DOHH2 (cell line): ENCODE results near the gene ARMC9.

Experiments
- CTCF ChIP-seq: fragments of 200-600 bp; sonication (generic); IDR thresholded peaks from one replicate; pipeline ENCODE4 v1.5.1; 2014; ENCODE audit warnings: antibody characterized with exemption, mild to moderate bottlenecking, low read depth, low read length; ENCODE audit not compliant: poor library complexity, severe bottlenecking
- EZH2phosphoT487 ChIP-seq: fragments of 200-600 bp; sonication (generic); IDR thresholded peaks from 2 replicates; pipeline ENCODE4 v1.6.1; 2017; ENCODE audit warnings: borderline replicate concordance, mild to moderate bottlenecking, antibody characterized with exemption, low read length, moderate library complexity, mixed read lengths

GRCh38 chr2:231374771-231375170, 176.3 kb downstream of the ARMC9 start:
- TF ChIP-seq EZH2phosphoT487 (no peak), CTCF (no peak)
